H1 (cell line): Measurements from ENCODE around the gene BBC3. TPM values are rescaled to one million over a fixed set of nuclear protein-coding genes. Genes with fewer than 3 reads are reported as not detected.

Experiments used
- CTCF ChIA-PET: fragments of 300-600 bp; sonication (Branson Sonifier 250); formaldehyde crosslinking; loops from one replicate; lab custom pipeline; 2021; ENCODE audit not compliant: partially characterized antibody; lab: Charles Lee
- POLR2A ChIA-PET: fragments of 300-600 bp; sonication (Branson Sonifier 250); formaldehyde crosslinking; loops from one replicate; lab custom pipeline; 2021; ENCODE audit warnings: inconsistent platforms; ENCODE audit not compliant: partially characterized antibody; lab: Charles Lee
- DNase-seq, 2 experiments: peaks; one replicate each; pipeline versions ENCODE4 v3.0.0 to v3.0.0-alpha.2; 2010 to 2022; ENCODE audit warnings: low spot score in 2 of 2, low read depth in 1 of 2, mixed read lengths in 1 of 2
- FAIRE-seq: peaks from 2 replicates; lab custom pipeline; 2011; peaks lifted over from hg19 to GRCh38; lab: Jason Lieb, UNC
- H2AFZ ChIP-seq: 2 replicates; pipeline ENCODE4 v1.8.1; 2012; ENCODE audit warnings: low read length, inconsistent platforms
- H2AK5ac ChIP-seq: 2 replicates; pipeline ENCODE4 v1.6.1; 2013; ENCODE audit warnings: low read depth, low read length
- H2BK120ac ChIP-seq: replicated peaks from 2 replicates; pipeline ENCODE3; 2013; ENCODE audit warnings: low read depth, low read length, inconsistent platforms
- H2BK12ac ChIP-seq: 2 replicates; pipeline ENCODE4 v1.6.1; 2013; ENCODE audit warnings: low read depth, low read length
- H2BK15ac ChIP-seq: 2 replicates; pipeline ENCODE4 v1.6.1; 2013; ENCODE audit warnings: low read length
- H2BK20ac ChIP-seq: 2 replicates; pipeline ENCODE4 v1.6.1; 2013; ENCODE audit warnings: low read length
- H2BK5ac ChIP-seq: 2 replicates; pipeline ENCODE4 v1.6.1; 2013; ENCODE audit warnings: low read depth, low read length
- H3K14ac ChIP-seq: 2 replicates; pipeline ENCODE4 v1.6.1; 2013; ENCODE audit warnings: inconsistent platforms; ENCODE audit not compliant: insufficient read length
- H3K18ac ChIP-seq: 2 replicates; pipeline ENCODE4 v1.6.1; 2013; ENCODE audit warnings: low read length; ENCODE audit errors: extremely low read depth
- H3K23ac ChIP-seq: 2 replicates; pipeline ENCODE4 v1.6.1; 2013; ENCODE audit warnings: inconsistent platforms; ENCODE audit not compliant: insufficient read length
- H3K23me2 ChIP-seq: 2 replicates; pipeline ENCODE4 v1.6.1; 2013; ENCODE audit warnings: low read depth, low read length
- H3K27ac ChIP-seq: 2 replicates; pipeline ENCODE4 v1.6.1; 2011; ENCODE audit warnings: low read depth, low read length, inconsistent platforms
- H3K27me3 ChIP-seq, 4 experiments: replicated peaks in 1 of 4; 1 replicate in 1 of 4; 2 replicates in 3 of 4; pipeline versions ENCODE4 v1.6.1 to v1.8.1; 2011 to 2013; ENCODE audit warnings: low read length in 3 of 4, mild to moderate bottlenecking in 3 of 4, inconsistent platforms in 2 of 4, mixed read lengths in 2 of 4, moderate library complexity in 1 of 4; ENCODE audit not compliant: control insufficient read depth in 3 of 4, insufficient read depth in 3 of 4; ENCODE audit errors: extremely low read depth in 1 of 4
- H3K36me3 ChIP-seq, 4 experiments: 2 replicates each; pipeline versions ENCODE4 v1.6.1 to v1.8.1; 2011 to 2013; ENCODE audit warnings: mild to moderate bottlenecking in 4 of 4, low read length in 3 of 4, moderate library complexity in 2 of 4, control low read depth in 1 of 4, inconsistent platforms in 1 of 4; ENCODE audit not compliant: insufficient read depth in 4 of 4, control insufficient read depth in 2 of 4
- H3K4ac ChIP-seq: replicated peaks from 2 replicates; pipeline ENCODE3; 2013; ENCODE audit warnings: low read length, low read depth, mixed read lengths, inconsistent platforms; ENCODE audit not compliant: insufficient read length
- H3K4me1 ChIP-seq, 4 experiments: replicated peaks in 1 of 4; 1 replicate in 1 of 4; 2 replicates in 3 of 4; pipeline versions ENCODE4 v1.6.1 to v1.8.1; 2011 to 2013; ENCODE audit warnings: low read length in 3 of 4, inconsistent platforms in 2 of 4, mixed read lengths in 1 of 4; ENCODE audit not compliant: insufficient read depth in 4 of 4, control insufficient read depth in 3 of 4
- H3K4me2 ChIP-seq, 2 experiments: 2 replicates each; pipeline versions ENCODE4 v1.6.1 to v1.8.1; 2011 to 2013; ENCODE audit warnings: low read depth in 2 of 2, low read length in 2 of 2, control low read depth in 1 of 2, inconsistent platforms in 1 of 2, mild to moderate bottlenecking in 1 of 2; ENCODE audit not compliant: insufficient read depth in 1 of 2
- H3K4me3 ChIP-seq, 4 experiments: fragments of 200-600, 300-600 bp in 1 of 4; sonication (generic), shearing (Covaris generic), sonication (Bioruptor Twin) in 1 of 4; 2 replicates each; pipeline versions ENCODE4 v1.5.1 to v1.8.1; 2011 to 2016; ENCODE audit warnings: low read length in 4 of 4, low read depth in 3 of 4, control low read depth in 2 of 4, inconsistent platforms in 2 of 4, mild to moderate bottlenecking in 2 of 4, mixed read lengths in 1 of 4, moderate library complexity in 1 of 4; ENCODE audit not compliant: insufficient read depth in 2 of 4; ENCODE audit errors: extremely low read depth in 1 of 4
- H3K56ac ChIP-seq: replicated peaks from 2 replicates; pipeline ENCODE3; 2013; ENCODE audit warnings: low read depth, mild to moderate bottlenecking, mixed read lengths, low read length, inconsistent platforms; ENCODE audit not compliant: insufficient read length
- H3K79me1 ChIP-seq: 2 replicates; pipeline ENCODE4 v1.6.1; 2013; ENCODE audit warnings: low read depth, low read length, control low read depth
- H3K79me2 ChIP-seq, 2 experiments: 2 replicates each; pipeline versions ENCODE4 v1.6.1 to v1.8.1; 2012 to 2013; ENCODE audit warnings: low read length in 2 of 2, mild to moderate bottlenecking in 2 of 2, inconsistent platforms in 1 of 2; ENCODE audit not compliant: insufficient read depth in 2 of 2, control insufficient read depth in 1 of 2
- H3K9ac ChIP-seq, 4 experiments: replicated peaks in 1 of 4; 1 replicate in 1 of 4; 2 replicates in 3 of 4; pipeline versions ENCODE4 v1.6.1 to v1.8.1; 2011 to 2013; ENCODE audit warnings: low read depth in 3 of 4, low read length in 3 of 4, control low read depth in 2 of 4, mild to moderate bottlenecking in 2 of 4, moderate library complexity in 2 of 4, inconsistent platforms in 1 of 4; ENCODE audit errors: extremely low read depth in 1 of 4
- H3K9me3 ChIP-seq, 2 experiments: 2 replicates each; pipeline versions ENCODE4 v1.6.1 to v1.8.1; 2012 to 2013; ENCODE audit warnings: mild to moderate bottlenecking in 2 of 2, moderate library complexity in 2 of 2, control low read depth in 1 of 2, inconsistent platforms in 1 of 2, low read depth in 1 of 2, low read length in 1 of 2, mixed read lengths in 1 of 2; ENCODE audit not compliant: insufficient read depth in 2 of 2
- H4K20me1 ChIP-seq, 2 experiments: replicated peaks in 1 of 2; 2 replicates each; pipeline versions ENCODE3 to v1.8.1; 2011 to 2013; ENCODE audit warnings: inconsistent platforms in 2 of 2, low read length in 2 of 2, mild to moderate bottlenecking in 1 of 2; ENCODE audit not compliant: insufficient read depth in 2 of 2, control insufficient read depth in 1 of 2
- H4K5ac ChIP-seq: 2 replicates; pipeline ENCODE4 v1.6.1; 2013; ENCODE audit warnings: low read length, low read depth, mixed read lengths, inconsistent platforms; ENCODE audit not compliant: insufficient read length
- H4K8ac ChIP-seq: 2 replicates; pipeline ENCODE4 v1.8.0; 2013; ENCODE audit warnings: mild to moderate bottlenecking, moderate library complexity, low read length, inconsistent platforms; ENCODE audit not compliant: insufficient read depth; ENCODE audit errors: extremely low read depth
- H4K91ac ChIP-seq: replicated peaks from 2 replicates; pipeline ENCODE3; 2013; ENCODE audit warnings: low read length, mixed read lengths, inconsistent platforms; ENCODE audit not compliant: insufficient read length
- BCL11A ChIP-seq, 2 experiments: IDR thresholded peaks; one replicate each; pipeline ENCODE4 v1.6.1; 2011; ENCODE audit warnings: low read depth in 2 of 2, low read length in 2 of 2, mild to moderate bottlenecking in 2 of 2
- CHD1 ChIP-seq: IDR thresholded peaks from 2 replicates; pipeline ENCODE4 v1.6.1; 2012; ENCODE audit warnings: low read depth, low read length, improper control_type of control experiment
- HDAC6 ChIP-seq: IDR thresholded peaks from one replicate; pipeline ENCODE4 v1.7.1; 2012; ENCODE audit warnings: low read depth, mild to moderate bottlenecking, inconsistent platforms, low read length, moderate library complexity
- NANOG ChIP-seq: IDR thresholded peaks from 2 replicates; pipeline ENCODE4 v1.6.1; 2011; ENCODE audit warnings: low read length, low read depth, mild to moderate bottlenecking, inconsistent platforms; ENCODE audit not compliant: insufficient read depth, poor library complexity, severe bottlenecking
- POLR2A ChIP-seq, 2 experiments: IDR thresholded peaks; 1 replicate in 1 of 2; 2 replicates in 1 of 2; pipeline ENCODE4 v1.6.1; 2011; ENCODE audit warnings: low read depth in 2 of 2, low read length in 2 of 2, mild to moderate bottlenecking in 2 of 2; ENCODE audit errors: control extremely low read depth in 1 of 2
- RAD21 ChIP-seq, 2 experiments: IDR thresholded peaks in 1 of 2; conservative IDR thresholded peaks in 1 of 2; 2 replicates each; pipeline ENCODE4 v1.6.1; 2011; ENCODE audit warnings: low read depth in 2 of 2, low read length in 2 of 2, improper control_type of control experiment in 1 of 2, inconsistent platforms in 1 of 2, mild to moderate bottlenecking in 1 of 2, moderate library complexity in 1 of 2
- RFX5 ChIP-seq: IDR thresholded peaks from 2 replicates; pipeline ENCODE4 v1.6.1; 2011; ENCODE audit warnings: low read depth, low read length, improper control_type of control experiment, borderline replicate concordance
- RXRA ChIP-seq: IDR thresholded peaks from 2 replicates; pipeline ENCODE4 v1.6.1; 2011; ENCODE audit warnings: low read depth, mild to moderate bottlenecking, low read length, moderate library complexity; ENCODE audit not compliant: insufficient read depth
- TAF1 ChIP-seq: IDR thresholded peaks from 2 replicates; pipeline ENCODE4 v1.6.1; 2011; ENCODE audit warnings: mild to moderate bottlenecking, low read depth, low read length
- WGBS, 2 experiments: shearing (Covaris generic) in 1 of 2; methylation state at CpG; one replicate each; pipeline versions ENCODE4 v1.1.6 to v1.1.7; 2013 to 2015; ENCODE audit warnings: low lambda C conversion rate in 2 of 2, mixed read lengths in 2 of 2, inconsistent platforms in 1 of 2, low coverage in 1 of 2, missing lambda C conversion rate in 1 of 2; ENCODE audit not compliant: insufficient replicate concordance in 2 of 2, insufficient coverage in 1 of 2, insufficient read length in 1 of 2; ENCODE audit errors: extremely low coverage in 1 of 2, missing lambda C conversion rate in 1 of 2; 5-methylcytosine and 5-hydroxymethylcytosine counted together
- polyA plus RNA-seq, 7 experiments: library from polyadenylated mRNA; depleted of rRNA in 3 of 7; stranded (reverse) in 5 of 7; unstranded in 2 of 7; fragments of >200 nt in 5 of 7; fragments of 200-250 nt in 2 of 7; gene quantifications; 1 replicate in 5 of 7; 2 replicates in 1 of 7; 4 replicates in 1 of 7; pipeline versions ENCODE4 v1.2.1 to v1.2.3, GENCODE V29; 2011 to 2013; ENCODE audit warnings: missing spikeins in 2 of 7, mixed read lengths in 2 of 7
- total RNA-seq: library from RNA; stranded (reverse); fragmentation: NEBNext Ultra II Directional; extraction: Animal tissue kit (Norgen Biotek cat#: 25700); gene quantifications from 2 replicates; pipeline ENCODE4 v1.2.1, GENCODE V29; 2021

BBC3 gene
- total and polyA plus RNA-seq, 2 of the 8 experiments (the other 6 are each of a cell fraction or from before 2014, with no cell fraction given) = 13.2 to 21.6 TPM

DNA sequence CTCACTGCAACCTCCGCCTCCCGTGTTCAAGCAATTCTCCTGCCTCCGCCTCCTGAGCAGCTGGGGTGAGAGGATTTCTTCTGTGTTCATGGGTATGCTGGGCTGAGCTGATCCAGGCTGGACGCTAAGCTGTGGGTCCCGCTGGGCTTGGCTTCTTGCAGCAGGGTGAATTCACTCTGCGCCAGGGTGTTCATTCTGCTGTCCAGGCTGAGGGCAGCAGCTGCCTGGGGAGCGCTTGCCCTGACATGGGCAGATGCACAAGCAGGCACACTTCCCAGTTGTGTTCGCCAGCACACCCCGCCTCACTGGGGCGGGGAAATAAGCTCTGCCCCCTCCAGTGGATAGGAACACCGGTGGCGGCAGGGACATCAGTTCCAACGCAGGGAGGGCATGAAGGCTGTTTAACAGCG is 36.4 kb upstream of the BBC3 start:
- DNase-seq = no peak
- no peak overlapping the region for H3K56ac ChIP-seq
- peaks cover 5 to 34% (median 19%) of the 10 kb centered on the region in 4 experiments; a peak in 7 of 8 replicates for H3K36me3 ChIP-seq
- H3K27ac ChIP-seq = no peak overlapping the region
- no peak overlapping the region for H3K4me3 ChIP-seq
- H2BK12ac ChIP-seq = no peak overlapping the region
- H3K4me1 ChIP-seq = peaks cover 0 to 5% (median 1%) of the 10 kb centered on the region in 4 experiments; a peak in 6 of 7 replicates
- POLR2A ChIA-PET = interaction anchor here (4.0 to 6.2 kb wide), 2 partner anchors 6 to 10 kb away, joined by 16 to 49 read pairs; no protein-coding TSS in a partner anchor
- peaks cover 2% of the 10 kb centered on the region; the same call in 1 of the 2 replicates for H3K23me2 ChIP-seq
- H2BK15ac ChIP-seq = no peak overlapping the region
- FAIRE-seq = no peak
- no peak overlapping the region for H3K9ac ChIP-seq
- H2BK120ac ChIP-seq = no peak overlapping the region
- no peak overlapping the region for H3K4ac ChIP-seq
- H3K79me1 ChIP-seq = no peaks in the 10 kb centered on the region; the same call in 1 of the 2 replicates
- H4K8ac ChIP-seq = no peak overlapping the region
- no peak overlapping the region for H2BK20ac ChIP-seq
- H3K9me3 ChIP-seq = no peaks in the 10 kb centered on the region
- no peaks in the 10 kb centered on the region for H3K79me2 ChIP-seq
- H2AK5ac ChIP-seq = no peak overlapping the region
- H2BK5ac ChIP-seq = no peak overlapping the region
- WGBS, 2 experiments = 94% methylated on average over 14 of the region's 14 CpGs; no CpG with 5 or more reads in 1 of the 2 experiments
- no peak overlapping the region for H3K18ac ChIP-seq
- H4K91ac ChIP-seq = no peak overlapping the region
- peaks cover 3 to 13% of the 10 kb centered on the region in 2 experiments for H4K20me1 ChIP-seq
- H3K27me3 ChIP-seq = no peaks in the 10 kb centered on the region
- no peak overlapping the region for H2AFZ ChIP-seq
- H4K5ac ChIP-seq = no peak overlapping the region
- no peak overlapping the region for H3K23ac ChIP-seq
- CTCF ChIA-PET = interaction anchor here (0.6 to 1.9 kb wide), 2 partner anchors 18 to 26 kb away, joined by 3 to 4 read pairs; no protein-coding TSS in a partner anchor
- H3K14ac ChIP-seq = no peak overlapping the region
- H3K4me2 ChIP-seq = no peak overlapping the region
- TF ChIP-seq CHD1 (no peak), POLR2A (IDR thresholded peaks at IDR 0.05; ENCODE audit: control extremely low read depth in 1 of 2, low read depth in 2 of 2, low read length in 2 of 2) (no peak), NANOG (no peak), TAF1 (no peak), RXRA (no peak), BCL11A (IDR thresholded peaks at IDR 0.05; ENCODE audit: low read depth in 2 of 2, low read length in 2 of 2) (no peak), RFX5 (no peak), HDAC6 (no peak), RAD21 (IDR thresholded peaks at IDR 0.05 in 1 of 2, conservative IDR thresholded peaks at IDR 0.05 in 1 of 2; ENCODE audit: low read depth in 2 of 2, low read length in 2 of 2) (no peak)
